HCT116 (cell line): ENCODE data around the gene IRF2. TPM values are rescaled to one million over a fixed set of nuclear protein-coding genes. Genes with fewer than 3 reads are reported as not detected.

Source experiments
- ATAC-seq: fragments of 200-7000 bp; cut with Tn5 transposase; 2 replicates; pipeline ENCODE4 v1.9.1; 2020; ENCODE audit warnings: mild to moderate bottlenecking, moderate library complexity
- BruUV-seq: library from RNA; stranded (reverse); fragments of 400-500 nt; replicated peaks from 2 replicates; lab custom pipeline; 2021; lab: Mats Ljungman, UMichigan
- CTCF ChIA-PET: fragments of 300-600 bp; sonication (Branson Sonifier 250); formaldehyde crosslinking; loops from one replicate; lab custom pipeline; 2021; ENCODE audit warnings: antibody characterized with exemption; lab: Charles Lee
- POLR2A ChIA-PET: fragments of 300-600, 350-600 bp; sonication (Branson Sonifier 250); formaldehyde crosslinking; loops from one replicate; lab custom pipeline; 2021; ENCODE audit warnings: antibody characterized with exemption; lab: Charles Lee
- RAD21 ChIA-PET, 2 experiments: fragments of 300-600 bp; sonication (Branson Sonifier 250); formaldehyde crosslinking; loops; one replicate each; lab custom pipeline; 2023; ENCODE audit warnings: low total read pairs in 2 of 2; ENCODE audit not compliant: uncharacterized antibody in 2 of 2, unreplicated experiment in 2 of 2, low non-redundant PET in 1 of 2; lab: Charles Lee
- DNase-seq: peaks from one replicate; pipeline ENCODE4 v3.0.0-alpha.2; 2010; ENCODE audit warnings: low read depth, low spot score
- H2AFZ ChIP-seq: fragments of 200-600 bp; shearing (Covaris generic), sonication (generic); 2 replicates; pipeline ENCODE4 v1.6.1; 2017; ENCODE audit warnings: low read depth, mixed run types, mixed read lengths, antibody characterized with exemption, low read length; ENCODE audit not compliant: poor library complexity, severe bottlenecking
- H3K27ac ChIP-seq: 2 replicates; pipeline ENCODE4 v1.5.1; 2012; ENCODE audit warnings: low read depth, low read length
- H3K27me3 ChIP-seq: fragments of 200-600 bp; sonication (generic); 2 replicates; pipeline ENCODE4 v1.6.1; 2016; ENCODE audit warnings: mixed run types, low read length, mixed read lengths; ENCODE audit not compliant: insufficient read depth
- H3K36me3 ChIP-seq, 2 experiments: fragments of 200-500 bp in 1 of 2; fragments of 200-600 bp in 1 of 2; sonication (Bioruptor generic) in 1 of 2; sonication (generic) in 1 of 2; 2 replicates each; pipeline versions ENCODE4 v1.5.1 to v1.6.1; 2014 to 2016; ENCODE audit warnings: low read length in 2 of 2, inconsistent platforms in 1 of 2, mixed read lengths in 1 of 2, mixed run types in 1 of 2; ENCODE audit not compliant: insufficient read depth in 2 of 2, control insufficient read depth in 1 of 2
- H3K4me1 ChIP-seq, 2 experiments: fragments of 200-600 bp in 1 of 2; sonication (generic) in 1 of 2; 2 replicates each; pipeline versions ENCODE4 v1.5.1 to v1.6.1; 2012 to 2017; ENCODE audit warnings: low read length in 2 of 2, inconsistent platforms in 1 of 2, mild to moderate bottlenecking in 1 of 2, mixed read lengths in 1 of 2, mixed run types in 1 of 2, moderate library complexity in 1 of 2; ENCODE audit not compliant: insufficient read depth in 2 of 2, control insufficient read depth in 1 of 2
- H3K4me2 ChIP-seq: fragments of 200-600 bp; sonication (generic); 2 replicates; pipeline ENCODE4 v1.6.1; 2017; ENCODE audit warnings: mixed run types, low read length, mixed read lengths
- H3K4me3 ChIP-seq, 2 experiments: fragments of 200-600 bp in 1 of 2; sonication (generic) in 1 of 2; replicated peaks in 1 of 2; 2 replicates each; pipeline ENCODE4 v1.5.1; 2011 to 2016; ENCODE audit warnings: low read length in 2 of 2, control low read depth in 1 of 2, low read depth in 1 of 2, mild to moderate bottlenecking in 1 of 2, mixed read lengths in 1 of 2, mixed run types in 1 of 2
- H3K79me2 ChIP-seq: fragments of 200-600 bp; sonication (generic); 2 replicates; pipeline ENCODE4 v1.6.1; 2017; ENCODE audit warnings: mild to moderate bottlenecking, mixed run types, low read length, moderate library complexity, mixed read lengths; ENCODE audit not compliant: insufficient read depth
- H3K9ac ChIP-seq: fragments of 200-600 bp; sonication (generic); 2 replicates; pipeline ENCODE4 v1.6.1; 2016; ENCODE audit warnings: low read length, mixed read lengths
- H3K9me2 ChIP-seq: fragments of 200-600 bp; sonication (generic), shearing (Covaris generic); 2 replicates; pipeline ENCODE4 v1.6.1; 2017; ENCODE audit warnings: mixed run types, mild to moderate bottlenecking, moderate library complexity; ENCODE audit not compliant: insufficient read depth
- H3K9me3 ChIP-seq, 2 experiments: fragments of 200-500 bp in 1 of 2; fragments of 200-600 bp in 1 of 2; sonication (Bioruptor generic) in 1 of 2; sonication (generic) in 1 of 2; 2 replicates each; pipeline ENCODE4 v1.6.1; 2014 to 2017; ENCODE audit warnings: low read length in 2 of 2, mixed read lengths in 2 of 2, inconsistent platforms in 1 of 2, low read depth in 1 of 2, mild to moderate bottlenecking in 1 of 2, mixed run types in 1 of 2, moderate library complexity in 1 of 2; ENCODE audit not compliant: control insufficient read depth in 1 of 2, insufficient read depth in 1 of 2
- H4K20me1 ChIP-seq: fragments of 200-600 bp; sonication (generic), shearing (Covaris generic); 2 replicates; pipeline ENCODE4 v1.6.1; 2017; ENCODE audit warnings: mixed run types, mild to moderate bottlenecking, moderate library complexity; ENCODE audit not compliant: insufficient read depth
- CBX3 ChIP-seq: IDR thresholded peaks from 2 replicates; pipeline ENCODE4 v1.6.1; 2012; ENCODE audit warnings: low read depth
- ELF1 ChIP-seq: IDR thresholded peaks from 2 replicates; pipeline ENCODE4 v1.6.1; 2012; ENCODE audit warnings: low read depth, borderline replicate concordance
- EZH2 ChIP-seq: fragments of 200-600 bp; sonication (generic); IDR thresholded peaks from 2 replicates; pipeline ENCODE4 v1.6.1; 2017; ENCODE audit warnings: antibody characterized with exemption, mixed run types
- EZH2phosphoT487 ChIP-seq: fragments of 200-600 bp; IDR thresholded peaks from 2 replicates; pipeline ENCODE4 v1.6.1; 2018; ENCODE audit warnings: antibody characterized with exemption, borderline replicate concordance
- FOSL1 ChIP-seq: IDR thresholded peaks from 2 replicates; pipeline ENCODE4 v1.6.1; 2012; ENCODE audit warnings: low read depth
- JUND ChIP-seq: IDR thresholded peaks from 2 replicates; pipeline ENCODE4 v1.6.1; 2012
- POLR2AphosphoS5 ChIP-seq: IDR thresholded peaks from 2 replicates; pipeline ENCODE4 v1.6.1; 2011; ENCODE audit warnings: mild to moderate bottlenecking, low read depth, low read length, moderate library complexity
- RAD21 ChIP-seq: IDR thresholded peaks from 2 replicates; pipeline ENCODE4 v1.6.1; 2012; ENCODE audit warnings: low read depth, mild to moderate bottlenecking
- SIN3A ChIP-seq: IDR thresholded peaks from 2 replicates; pipeline ENCODE4 v1.6.1; 2012; ENCODE audit warnings: low read depth
- SP1 ChIP-seq: IDR thresholded peaks from 2 replicates; pipeline ENCODE4 v1.6.1; 2012; ENCODE audit warnings: low read depth
- YY1 ChIP-seq: IDR thresholded peaks from 2 replicates; pipeline ENCODE4 v1.6.1; 2011; ENCODE audit warnings: low read length, low read depth, moderate library complexity, mild to moderate bottlenecking; ENCODE audit not compliant: insufficient replicate concordance; ENCODE audit errors: extremely low read depth
- intact Hi-C: fragments of 100-400 bp; cut with micrococcal nuclease; formaldehyde crosslinking; loops from 2 replicates; pipeline ENCODE4 v1.10.0; 2022
- total RNA-seq: library from RNA; stranded (reverse); gene quantifications from one replicate; pipeline ENCODE4 v1.2.1, GENCODE V29; 2021; ENCODE audit not compliant: unreplicated experiment
- TF ChIP-seq, protein P1 (sequence below): IDR thresholded peaks from 2 replicates; pipeline ENCODE4 v1.6.1; 2011; ENCODE audit warnings: mild to moderate bottlenecking, low read length, moderate library complexity; ENCODE audit not compliant: insufficient replicate concordance; ENCODE audit errors: extremely low read depth
- TF ChIP-seq, protein P2 (sequence below), 3 experiments: fragments of 200-600 bp in 1 of 3; sonication (generic) in 1 of 3; IDR thresholded peaks in 2 of 3; conservative IDR thresholded peaks in 1 of 3; 2 replicates each; pipeline ENCODE4 v1.5.1; 2012 to 2017; ENCODE audit warnings: low read depth in 2 of 3, low read length in 2 of 3, antibody characterized with exemption in 1 of 3, borderline replicate concordance in 1 of 3, control low read depth in 1 of 3, mild to moderate bottlenecking in 1 of 3, mixed read lengths in 1 of 3, mixed run types in 1 of 3, moderate library complexity in 1 of 3; ENCODE audit not compliant: insufficient read depth in 1 of 3

IRF2 gene
- total RNA-seq, 1 experiment from 2014 or later: 10.6 TPM

DNA sequence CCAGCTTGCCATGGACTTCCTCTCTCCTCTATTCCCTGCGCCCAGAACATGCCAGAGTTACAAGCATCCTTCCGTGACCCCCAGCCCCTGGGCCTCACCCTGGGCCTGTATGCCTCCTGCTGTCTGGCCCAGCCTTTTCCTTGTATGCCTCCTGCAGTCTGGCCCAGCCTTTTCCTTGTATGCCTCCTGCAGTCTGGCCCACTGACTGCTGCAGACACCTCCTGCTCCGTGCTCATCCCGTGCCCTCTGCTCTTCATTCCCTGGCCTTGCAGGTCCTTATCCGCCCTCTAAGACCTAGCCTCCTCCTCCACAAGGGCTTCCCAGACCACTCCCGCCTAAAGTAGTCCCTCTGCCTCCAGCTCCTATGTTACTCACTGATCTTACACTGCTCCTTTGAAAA lies 44.2 kb downstream of the IRF2 start:
- no peak overlapping the region for H3K4me2 ChIP-seq
- H3K4me1 ChIP-seq: no peaks in the 10 kb centered on the region
- no peak overlapping the region for H3K9ac ChIP-seq
- H3K9me2 ChIP-seq: no peaks in the 10 kb centered on the region
- ChIA-PET POLR2A (no interaction called here), RAD21 (no interaction called here), CTCF (no interaction called here)
- H3K4me3 ChIP-seq: no peak overlapping the region
- ATAC-seq (no peak), DNase-seq (no peak)
- intact Hi-C loops: no loop called here
- no peaks in the 10 kb centered on the region; a peak in 1 of 4 replicates for H3K36me3 ChIP-seq
- no peaks in the 10 kb centered on the region for H3K9me3 ChIP-seq
- H3K27me3 ChIP-seq: no peaks in the 10 kb centered on the region
- H3K27ac ChIP-seq: no peak overlapping the region
- H4K20me1 ChIP-seq: no peaks in the 10 kb centered on the region
- H3K79me2 ChIP-seq: no peaks in the 10 kb centered on the region
- TF ChIP-seq, protein P1, sequence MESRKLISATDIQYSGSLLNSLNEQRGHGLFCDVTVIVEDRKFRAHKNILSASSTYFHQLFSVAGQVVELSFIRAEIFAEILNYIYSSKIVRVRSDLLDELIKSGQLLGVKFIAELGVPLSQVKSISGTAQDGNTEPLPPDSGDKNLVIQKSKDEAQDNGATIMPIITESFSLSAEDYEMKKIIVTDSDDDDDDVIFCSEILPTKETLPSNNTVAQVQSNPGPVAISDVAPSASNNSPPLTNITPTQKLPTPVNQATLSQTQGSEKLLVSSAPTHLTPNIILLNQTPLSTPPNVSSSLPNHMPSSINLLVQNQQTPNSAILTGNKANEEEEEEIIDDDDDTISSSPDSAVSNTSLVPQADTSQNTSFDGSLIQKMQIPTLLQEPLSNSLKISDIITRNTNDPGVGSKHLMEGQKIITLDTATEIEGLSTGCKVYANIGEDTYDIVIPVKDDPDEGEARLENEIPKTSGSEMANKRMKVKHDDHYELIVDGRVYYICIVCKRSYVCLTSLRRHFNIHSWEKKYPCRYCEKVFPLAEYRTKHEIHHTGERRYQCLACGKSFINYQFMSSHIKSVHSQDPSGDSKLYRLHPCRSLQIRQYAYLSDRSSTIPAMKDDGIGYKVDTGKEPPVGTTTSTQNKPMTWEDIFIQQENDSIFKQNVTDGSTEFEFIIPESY: no peak
- no peak for TF ChIP-seq RAD21
- TF ChIP-seq JUND: no peak
- no peak for TF ChIP-seq CBX3
- TF ChIP-seq YY1: no peak
- TF ChIP-seq EZH2: no peak
- TF ChIP-seq EZH2phosphoT487: no peak
- no peak for TF ChIP-seq SIN3A
- TF ChIP-seq POLR2AphosphoS5: no peak
- TF ChIP-seq FOSL1: no peak
- TF ChIP-seq ELF1: no peak
- TF ChIP-seq SP1: no peak
- TF ChIP-seq, protein P2, sequence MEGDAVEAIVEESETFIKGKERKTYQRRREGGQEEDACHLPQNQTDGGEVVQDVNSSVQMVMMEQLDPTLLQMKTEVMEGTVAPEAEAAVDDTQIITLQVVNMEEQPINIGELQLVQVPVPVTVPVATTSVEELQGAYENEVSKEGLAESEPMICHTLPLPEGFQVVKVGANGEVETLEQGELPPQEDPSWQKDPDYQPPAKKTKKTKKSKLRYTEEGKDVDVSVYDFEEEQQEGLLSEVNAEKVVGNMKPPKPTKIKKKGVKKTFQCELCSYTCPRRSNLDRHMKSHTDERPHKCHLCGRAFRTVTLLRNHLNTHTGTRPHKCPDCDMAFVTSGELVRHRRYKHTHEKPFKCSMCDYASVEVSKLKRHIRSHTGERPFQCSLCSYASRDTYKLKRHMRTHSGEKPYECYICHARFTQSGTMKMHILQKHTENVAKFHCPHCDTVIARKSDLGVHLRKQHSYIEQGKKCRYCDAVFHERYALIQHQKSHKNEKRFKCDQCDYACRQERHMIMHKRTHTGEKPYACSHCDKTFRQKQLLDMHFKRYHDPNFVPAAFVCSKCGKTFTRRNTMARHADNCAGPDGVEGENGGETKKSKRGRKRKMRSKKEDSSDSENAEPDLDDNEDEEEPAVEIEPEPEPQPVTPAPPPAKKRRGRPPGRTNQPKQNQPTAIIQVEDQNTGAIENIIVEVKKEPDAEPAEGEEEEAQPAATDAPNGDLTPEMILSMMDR (IDR thresholded peaks at IDR 0.05 in 2 of 3, conservative IDR thresholded peaks at IDR 0.05 in 1 of 3; ENCODE audit: borderline replicate concordance in 1 of 3, insufficient read depth in 1 of 3, low read depth in 2 of 3, low read length in 2 of 3): no peak
- no peak overlapping the region for H2AFZ ChIP-seq
- no TSS peak for BruUV-seq
